ENCODE results near the gene SEL1L3. TPM values are rescaled to one million over a fixed set of nuclear protein-coding genes. Genes with fewer than 3 reads are reported as not detected.

Gene SEL1L3
- total RNA-seq, 2 donors from 2014 or later: 14.9 to 24.5 TPM

DNA sequence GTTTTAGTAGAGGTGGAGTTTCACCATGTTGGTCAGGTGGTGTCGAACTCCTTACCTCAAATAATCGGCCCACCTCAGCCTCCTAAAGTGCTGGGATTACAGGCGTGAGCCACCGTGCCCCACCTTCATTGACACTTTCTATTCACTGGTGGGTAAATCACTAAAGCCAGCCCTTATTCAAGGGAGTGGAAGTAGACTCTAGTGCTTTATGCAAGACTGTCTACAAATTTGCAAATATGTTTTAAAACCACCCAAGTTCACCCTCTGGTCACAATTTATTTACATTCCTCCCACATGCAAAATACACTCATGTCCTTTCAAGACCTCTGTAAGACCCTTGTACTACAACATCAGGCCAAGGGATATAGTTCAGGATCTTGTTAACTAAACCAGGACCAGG is 162.1 kb downstream of the SEL1L3 start:
- H3K27me3 ChIP-seq (ENCODE audit: control insufficient read depth, insufficient read depth, low read length, poor library complexity, severe bottlenecking): peaks cover 20% of the 10 kb centered on the region
- H3K36me3 ChIP-seq (ENCODE audit: control insufficient read depth, insufficient read depth, low read length): no peaks in the 10 kb centered on the region
- WGBS, 2 experiments (ENCODE audit: insufficient coverage in 1 of 2, insufficient read length in 1 of 2): 82 to 96% methylated on average over 4 of the region's 4 CpGs
- no peak overlapping the region for H3K27ac ChIP-seq (ENCODE audit: low read depth, low read length)
- H3K9ac ChIP-seq (ENCODE audit: extremely low read depth, low read length, poor library complexity, severe bottlenecking): no peak overlapping the region
- no peak for DNase-seq
- H3K9me3 Mint-ChIP-seq: peaks cover 19% of the 10 kb centered on the region
- no peak overlapping the region for H3K4me3 ChIP-seq (ENCODE audit: low read length)
- peaks cover 27% of the 10 kb centered on the region for H3K9me3 ChIP-seq (ENCODE audit: control insufficient read depth, low read length)
- peaks cover 46% of the 10 kb centered on the region for H3K27me3 Mint-ChIP-seq (ENCODE audit: insufficient read depth)
- no peaks in the 10 kb centered on the region for H3K4me1 ChIP-seq (ENCODE audit: control insufficient read depth, insufficient read depth, low read length)
- no peak overlapping the region for H3K27ac Mint-ChIP-seq
- H3K4me1 Mint-ChIP-seq: peaks cover 9% of the 10 kb centered on the region
- no peak overlapping the region for H3K4me3 Mint-ChIP-seq
- H3K36me3 Mint-ChIP-seq (ENCODE audit: low read depth): no peaks in the 10 kb centered on the region
- TF ChIP-seq, protein P1, sequence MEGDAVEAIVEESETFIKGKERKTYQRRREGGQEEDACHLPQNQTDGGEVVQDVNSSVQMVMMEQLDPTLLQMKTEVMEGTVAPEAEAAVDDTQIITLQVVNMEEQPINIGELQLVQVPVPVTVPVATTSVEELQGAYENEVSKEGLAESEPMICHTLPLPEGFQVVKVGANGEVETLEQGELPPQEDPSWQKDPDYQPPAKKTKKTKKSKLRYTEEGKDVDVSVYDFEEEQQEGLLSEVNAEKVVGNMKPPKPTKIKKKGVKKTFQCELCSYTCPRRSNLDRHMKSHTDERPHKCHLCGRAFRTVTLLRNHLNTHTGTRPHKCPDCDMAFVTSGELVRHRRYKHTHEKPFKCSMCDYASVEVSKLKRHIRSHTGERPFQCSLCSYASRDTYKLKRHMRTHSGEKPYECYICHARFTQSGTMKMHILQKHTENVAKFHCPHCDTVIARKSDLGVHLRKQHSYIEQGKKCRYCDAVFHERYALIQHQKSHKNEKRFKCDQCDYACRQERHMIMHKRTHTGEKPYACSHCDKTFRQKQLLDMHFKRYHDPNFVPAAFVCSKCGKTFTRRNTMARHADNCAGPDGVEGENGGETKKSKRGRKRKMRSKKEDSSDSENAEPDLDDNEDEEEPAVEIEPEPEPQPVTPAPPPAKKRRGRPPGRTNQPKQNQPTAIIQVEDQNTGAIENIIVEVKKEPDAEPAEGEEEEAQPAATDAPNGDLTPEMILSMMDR (conservative IDR thresholded peaks at IDR 0.05): no peak

GRCh38 chr4:25697516-25697915 is 165.3 kb downstream of the SEL1L3 start:
- Histone ChIP-seq H3K27me3 (ENCODE audit: control insufficient read depth, insufficient read depth, low read length, poor library complexity, severe bottlenecking) (peaks cover 9% of the 10 kb centered on the region), H3K4me1 (ENCODE audit: control insufficient read depth, insufficient read depth, low read length) (no peaks in the 10 kb centered on the region), H3K9me3 (ENCODE audit: control insufficient read depth, low read length) (peaks cover 41% of the 10 kb centered on the region), H3K27ac (ENCODE audit: low read depth, low read length) (no peak overlapping the region), H3K9ac (ENCODE audit: extremely low read depth, low read length, poor library complexity, severe bottlenecking) (no peak overlapping the region), H3K4me3 (ENCODE audit: low read length) (no peak overlapping the region), H3K36me3 (ENCODE audit: control insufficient read depth, insufficient read depth, low read length) (no peaks in the 10 kb centered on the region)
- Mint-ChIP-seq H3K27me3 (ENCODE audit: insufficient read depth) (peaks cover 46% of the 10 kb centered on the region), H3K4me3 (no peak overlapping the region), H3K36me3 (ENCODE audit: low read depth) (no peaks in the 10 kb centered on the region), H3K4me1 (peaks cover 16% of the 10 kb centered on the region), H3K27ac (no peak overlapping the region), H3K9me3 (peaks cover 28% of the 10 kb centered on the region)
- no peak for DNase-seq
- TF ChIP-seq, protein P1 (conservative IDR thresholded peaks at IDR 0.05): no peak
- 75 to 78% methylated on average over 1 to 4 of the region's 5 CpGs for WGBS, 2 experiments (ENCODE audit: insufficient coverage in 1 of 2, insufficient read length in 1 of 2)

Other genes with a start within 250 kb of the SEL1L3 start
- gene SLC34A2, start 207.1 kb downstream of the SEL1L3 start, total RNA-seq: 1 to 10 TPM; 4.2 to 6.4 TPM
- gene SMIM20, start 51.2 kb upstream of the SEL1L3 start, total RNA-seq: 10 to 100 TPM; 35.9 to 40.8 TPM

Data from endodermal cell (in vitro differentiated cells).